ENCODE data around the gene MRAS. TPM values are rescaled to one million over a fixed set of nuclear protein-coding genes. Genes with fewer than 3 reads are reported as not detected.

MRAS gene
- polyA plus RNA-seq, 1 donor from 2014 or later = 52.8 TPM

DNA sequence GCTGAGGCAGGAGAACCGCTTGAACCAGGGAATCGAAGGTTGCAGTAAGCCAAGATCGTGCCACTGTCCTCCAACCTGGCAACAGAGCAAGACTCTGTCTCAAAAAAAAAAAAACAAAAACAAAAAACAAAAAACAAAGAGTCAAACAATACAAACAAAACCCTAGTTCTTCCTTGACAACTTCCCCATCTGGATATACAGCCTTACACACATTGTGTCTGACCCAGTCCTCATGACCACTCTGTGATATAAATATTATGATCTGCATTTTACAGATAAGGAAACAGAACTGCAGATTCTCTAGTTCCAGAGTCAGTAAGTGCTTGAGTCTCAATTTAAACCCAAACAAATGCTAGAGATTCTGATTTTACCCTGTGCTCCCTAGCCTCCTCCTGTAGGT lies 81.3 kb downstream of the MRAS start:
- Histone ChIP-seq H3F3A (ENCODE audit: insufficient read depth, low read length, poor library complexity, severe bottlenecking) (no peaks in the 10 kb centered on the region), H3K9me2 (ENCODE audit: insufficient read depth, low read length) (no peaks in the 10 kb centered on the region), H3K27me3 (ENCODE audit: insufficient read depth, low read depth, low read length) (peaks cover 23% of the 10 kb centered on the region), H3K4me2 (ENCODE audit: low read length) (no peak overlapping the region), H3K9ac (ENCODE audit: low read length) (no peak overlapping the region), H3K79me2 (replicated peaks; ENCODE audit: insufficient read depth, low read length) (no peaks in the 10 kb centered on the region), H3K27ac (ENCODE audit: low read length) (no peak overlapping the region), H3K9me3 (ENCODE audit: low read length) (peaks cover 5% of the 10 kb centered on the region), H2AFZ (ENCODE audit: low read depth, low read length) (no peak overlapping the region), H3K36me3 (ENCODE audit: insufficient read depth, low read length) (no peaks in the 10 kb centered on the region), H4K20me1 (ENCODE audit: insufficient read depth) (no peaks in the 10 kb centered on the region), H3K4me3 (ENCODE audit: low read length) (no peak overlapping the region)
- no peak for TF ChIP-seq SMC3 (conservative IDR thresholded peaks at IDR 0.05; ENCODE audit: poor library complexity)
- TF ChIP-seq, protein P1, sequence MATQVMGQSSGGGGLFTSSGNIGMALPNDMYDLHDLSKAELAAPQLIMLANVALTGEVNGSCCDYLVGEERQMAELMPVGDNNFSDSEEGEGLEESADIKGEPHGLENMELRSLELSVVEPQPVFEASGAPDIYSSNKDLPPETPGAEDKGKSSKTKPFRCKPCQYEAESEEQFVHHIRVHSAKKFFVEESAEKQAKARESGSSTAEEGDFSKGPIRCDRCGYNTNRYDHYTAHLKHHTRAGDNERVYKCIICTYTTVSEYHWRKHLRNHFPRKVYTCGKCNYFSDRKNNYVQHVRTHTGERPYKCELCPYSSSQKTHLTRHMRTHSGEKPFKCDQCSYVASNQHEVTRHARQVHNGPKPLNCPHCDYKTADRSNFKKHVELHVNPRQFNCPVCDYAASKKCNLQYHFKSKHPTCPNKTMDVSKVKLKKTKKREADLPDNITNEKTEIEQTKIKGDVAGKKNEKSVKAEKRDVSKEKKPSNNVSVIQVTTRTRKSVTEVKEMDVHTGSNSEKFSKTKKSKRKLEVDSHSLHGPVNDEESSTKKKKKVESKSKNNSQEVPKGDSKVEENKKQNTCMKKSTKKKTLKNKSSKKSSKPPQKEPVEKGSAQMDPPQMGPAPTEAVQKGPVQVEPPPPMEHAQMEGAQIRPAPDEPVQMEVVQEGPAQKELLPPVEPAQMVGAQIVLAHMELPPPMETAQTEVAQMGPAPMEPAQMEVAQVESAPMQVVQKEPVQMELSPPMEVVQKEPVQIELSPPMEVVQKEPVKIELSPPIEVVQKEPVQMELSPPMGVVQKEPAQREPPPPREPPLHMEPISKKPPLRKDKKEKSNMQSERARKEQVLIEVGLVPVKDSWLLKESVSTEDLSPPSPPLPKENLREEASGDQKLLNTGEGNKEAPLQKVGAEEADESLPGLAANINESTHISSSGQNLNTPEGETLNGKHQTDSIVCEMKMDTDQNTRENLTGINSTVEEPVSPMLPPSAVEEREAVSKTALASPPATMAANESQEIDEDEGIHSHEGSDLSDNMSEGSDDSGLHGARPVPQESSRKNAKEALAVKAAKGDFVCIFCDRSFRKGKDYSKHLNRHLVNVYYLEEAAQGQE (IDR thresholded peaks at IDR 0.05; ENCODE audit: borderline replicate concordance) = no peak
- no peak for TF ChIP-seq POLR2AphosphoS5 (IDR thresholded peaks at IDR 0.05)
- no peak for TF ChIP-seq TAF1 (IDR thresholded peaks at IDR 0.05; ENCODE audit: low read depth)
- TF ChIP-seq, protein P2, sequence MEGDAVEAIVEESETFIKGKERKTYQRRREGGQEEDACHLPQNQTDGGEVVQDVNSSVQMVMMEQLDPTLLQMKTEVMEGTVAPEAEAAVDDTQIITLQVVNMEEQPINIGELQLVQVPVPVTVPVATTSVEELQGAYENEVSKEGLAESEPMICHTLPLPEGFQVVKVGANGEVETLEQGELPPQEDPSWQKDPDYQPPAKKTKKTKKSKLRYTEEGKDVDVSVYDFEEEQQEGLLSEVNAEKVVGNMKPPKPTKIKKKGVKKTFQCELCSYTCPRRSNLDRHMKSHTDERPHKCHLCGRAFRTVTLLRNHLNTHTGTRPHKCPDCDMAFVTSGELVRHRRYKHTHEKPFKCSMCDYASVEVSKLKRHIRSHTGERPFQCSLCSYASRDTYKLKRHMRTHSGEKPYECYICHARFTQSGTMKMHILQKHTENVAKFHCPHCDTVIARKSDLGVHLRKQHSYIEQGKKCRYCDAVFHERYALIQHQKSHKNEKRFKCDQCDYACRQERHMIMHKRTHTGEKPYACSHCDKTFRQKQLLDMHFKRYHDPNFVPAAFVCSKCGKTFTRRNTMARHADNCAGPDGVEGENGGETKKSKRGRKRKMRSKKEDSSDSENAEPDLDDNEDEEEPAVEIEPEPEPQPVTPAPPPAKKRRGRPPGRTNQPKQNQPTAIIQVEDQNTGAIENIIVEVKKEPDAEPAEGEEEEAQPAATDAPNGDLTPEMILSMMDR (IDR thresholded peaks at IDR 0.05; ENCODE audit: poor library complexity, severe bottlenecking) = no peak
- TF ChIP-seq MXI1 (conservative IDR thresholded peaks at IDR 0.05; ENCODE audit: poor library complexity, severe bottlenecking) = no peak

DNA sequence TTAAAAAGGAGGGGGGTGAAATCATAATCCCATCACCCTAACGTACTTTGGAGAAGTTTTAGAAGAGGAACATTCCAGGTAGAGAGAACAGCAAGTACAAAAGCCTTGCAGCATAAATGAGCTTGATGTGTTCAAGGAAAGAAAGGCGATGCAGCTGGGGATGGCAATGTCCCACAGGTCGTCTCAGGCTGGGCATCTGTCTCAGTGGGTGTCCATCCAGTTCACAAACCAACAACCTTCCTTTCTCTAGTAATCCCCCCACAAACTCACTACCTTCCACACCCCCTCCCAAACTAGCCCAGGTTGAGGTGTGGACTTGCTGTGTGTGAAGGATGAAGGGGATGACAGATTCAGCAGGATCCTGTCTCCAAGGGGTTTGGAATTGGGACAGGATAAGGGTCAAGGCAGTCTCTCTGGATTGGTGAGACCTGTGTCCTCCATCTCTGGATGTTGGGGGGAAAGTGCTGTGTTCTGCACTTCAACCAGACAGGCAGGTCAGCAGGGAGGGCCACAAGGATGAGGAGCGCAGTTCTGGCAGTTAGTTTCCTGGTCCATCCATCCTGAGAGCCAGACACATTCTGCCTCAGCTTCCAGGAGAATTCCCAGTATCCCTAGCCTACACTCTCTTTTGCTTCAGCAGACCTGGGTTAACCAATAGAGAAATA lies 84.3 kb downstream of the MRAS start:
- Histone ChIP-seq H2AFZ (ENCODE audit: low read depth, low read length) (no peak overlapping the region), H3K4me3 (ENCODE audit: low read length) (no peak overlapping the region), H4K20me1 (ENCODE audit: insufficient read depth) (no peaks in the 10 kb centered on the region), H3K79me2 (replicated peaks; ENCODE audit: insufficient read depth, low read length) (no peaks in the 10 kb centered on the region), H3K9me2 (ENCODE audit: insufficient read depth, low read length) (no peaks in the 10 kb centered on the region), H3K36me3 (ENCODE audit: insufficient read depth, low read length) (no peaks in the 10 kb centered on the region), H3K4me2 (ENCODE audit: low read length) (no peak overlapping the region), H3K27ac (ENCODE audit: low read length) (no peak overlapping the region), H3K9me3 (ENCODE audit: low read length) (peaks cover 5% of the 10 kb centered on the region), H3K27me3 (ENCODE audit: insufficient read depth, low read depth, low read length) (peaks cover 41% of the 10 kb centered on the region), H3F3A (ENCODE audit: insufficient read depth, low read length, poor library complexity, severe bottlenecking) (no peaks in the 10 kb centered on the region), H3K9ac (ENCODE audit: low read length) (no peak overlapping the region)
- TF ChIP-seq, protein P1 (IDR thresholded peaks at IDR 0.05; ENCODE audit: borderline replicate concordance) = no peak
- TF ChIP-seq EP300 (conservative IDR thresholded peaks at IDR 0.05; ENCODE audit: poor library complexity, severe bottlenecking) (no peak), RAD21 (conservative IDR thresholded peaks at IDR 0.05) (no peak), POLR2AphosphoS5 (IDR thresholded peaks at IDR 0.05) (no peak)
